HFFc6 (cell line): Measurements from ENCODE around the gene MMP11. TPM values are rescaled to one million over a fixed set of nuclear protein-coding genes. Genes with fewer than 3 reads are reported as not detected.

Experiments
- DNase-seq: peaks from one replicate; pipeline ENCODE4 v3.0.0-alpha.2; 2018
- H3K27ac Mint-ChIP-seq: 2 replicates; pipeline ENCODE4 v1.8.0; 2020; ENCODE audit warnings: mild to moderate bottlenecking, mixed read lengths
- H3K27me3 Mint-ChIP-seq: 2 replicates; pipeline ENCODE4 v1.8.0; 2021; ENCODE audit warnings: mild to moderate bottlenecking, moderate library complexity, mixed read lengths; ENCODE audit not compliant: insufficient read depth
- H3K36me3 Mint-ChIP-seq: 2 replicates; pipeline ENCODE4 v1.8.0; 2021; ENCODE audit warnings: low read depth, mixed read lengths
- H3K4me1 Mint-ChIP-seq: 2 replicates; pipeline ENCODE4 v1.8.0; 2020; ENCODE audit warnings: low read depth, mixed read lengths
- H3K4me3 Mint-ChIP-seq: 2 replicates; pipeline ENCODE4 v1.8.0; 2020; ENCODE audit warnings: mild to moderate bottlenecking, moderate library complexity, mixed read lengths
- H3K9me3 Mint-ChIP-seq: 2 replicates; pipeline ENCODE4 v1.8.0; 2020; ENCODE audit warnings: mild to moderate bottlenecking, mixed read lengths
- total RNA-seq, 6 experiments: library from RNA; stranded (reverse); fragmentation: NEBNext Ultra II Directional; extraction: Animal tissue kit (Norgen Biotek cat#: 25700); gene quantifications; 2 replicates in 1 of 6; 3 replicates in 5 of 6; pipeline ENCODE4 v1.2.3, GENCODE V29; 2021
- TF ChIP-seq, protein P1 (sequence below): fragments of 200-600 bp; sonication (generic); IDR thresholded peaks from 2 replicates; pipeline ENCODE4 v1.5.0; 2021; ENCODE audit warnings: antibody characterized with exemption, mild to moderate bottlenecking

Gene MMP11
- total RNA-seq, 6 experiments from 2014 or later = 1.7 to 3.6 (median 2.7) TPM

DNA sequence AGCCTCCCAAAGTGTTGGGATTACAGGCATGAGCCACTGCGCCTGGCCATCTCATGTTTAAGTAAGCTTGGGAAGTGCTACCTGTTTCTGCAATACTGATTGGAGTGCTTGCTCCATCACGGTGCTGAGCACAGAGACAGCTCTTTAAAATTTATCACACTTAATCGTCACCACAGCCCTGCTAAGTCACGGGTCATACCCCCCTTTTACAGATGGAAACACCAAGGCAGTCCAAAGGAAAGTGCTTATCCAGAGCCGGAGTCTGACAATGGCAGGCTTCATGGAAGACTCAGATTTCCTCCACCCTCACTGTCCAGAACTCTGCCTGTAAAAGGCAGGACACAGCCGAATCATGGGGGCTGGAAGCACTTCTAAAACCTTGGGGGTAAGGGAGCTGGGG lies 12.6 kb upstream of the MMP11 start:
- H3K27me3 Mint-ChIP-seq = peaks cover 2% of the 10 kb centered on the region; the same call in 1 of the 2 replicates
- no peaks in the 10 kb centered on the region for H3K36me3 Mint-ChIP-seq
- peaks cover 18% of the 10 kb centered on the region for H3K4me1 Mint-ChIP-seq
- H3K4me3 Mint-ChIP-seq = no peak overlapping the region
- H3K9me3 Mint-ChIP-seq = no peaks in the 10 kb centered on the region
- H3K27ac Mint-ChIP-seq = no peak overlapping the region
- DNase-seq = no peak
- TF ChIP-seq, protein P1, sequence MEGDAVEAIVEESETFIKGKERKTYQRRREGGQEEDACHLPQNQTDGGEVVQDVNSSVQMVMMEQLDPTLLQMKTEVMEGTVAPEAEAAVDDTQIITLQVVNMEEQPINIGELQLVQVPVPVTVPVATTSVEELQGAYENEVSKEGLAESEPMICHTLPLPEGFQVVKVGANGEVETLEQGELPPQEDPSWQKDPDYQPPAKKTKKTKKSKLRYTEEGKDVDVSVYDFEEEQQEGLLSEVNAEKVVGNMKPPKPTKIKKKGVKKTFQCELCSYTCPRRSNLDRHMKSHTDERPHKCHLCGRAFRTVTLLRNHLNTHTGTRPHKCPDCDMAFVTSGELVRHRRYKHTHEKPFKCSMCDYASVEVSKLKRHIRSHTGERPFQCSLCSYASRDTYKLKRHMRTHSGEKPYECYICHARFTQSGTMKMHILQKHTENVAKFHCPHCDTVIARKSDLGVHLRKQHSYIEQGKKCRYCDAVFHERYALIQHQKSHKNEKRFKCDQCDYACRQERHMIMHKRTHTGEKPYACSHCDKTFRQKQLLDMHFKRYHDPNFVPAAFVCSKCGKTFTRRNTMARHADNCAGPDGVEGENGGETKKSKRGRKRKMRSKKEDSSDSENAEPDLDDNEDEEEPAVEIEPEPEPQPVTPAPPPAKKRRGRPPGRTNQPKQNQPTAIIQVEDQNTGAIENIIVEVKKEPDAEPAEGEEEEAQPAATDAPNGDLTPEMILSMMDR = no peak

DNA sequence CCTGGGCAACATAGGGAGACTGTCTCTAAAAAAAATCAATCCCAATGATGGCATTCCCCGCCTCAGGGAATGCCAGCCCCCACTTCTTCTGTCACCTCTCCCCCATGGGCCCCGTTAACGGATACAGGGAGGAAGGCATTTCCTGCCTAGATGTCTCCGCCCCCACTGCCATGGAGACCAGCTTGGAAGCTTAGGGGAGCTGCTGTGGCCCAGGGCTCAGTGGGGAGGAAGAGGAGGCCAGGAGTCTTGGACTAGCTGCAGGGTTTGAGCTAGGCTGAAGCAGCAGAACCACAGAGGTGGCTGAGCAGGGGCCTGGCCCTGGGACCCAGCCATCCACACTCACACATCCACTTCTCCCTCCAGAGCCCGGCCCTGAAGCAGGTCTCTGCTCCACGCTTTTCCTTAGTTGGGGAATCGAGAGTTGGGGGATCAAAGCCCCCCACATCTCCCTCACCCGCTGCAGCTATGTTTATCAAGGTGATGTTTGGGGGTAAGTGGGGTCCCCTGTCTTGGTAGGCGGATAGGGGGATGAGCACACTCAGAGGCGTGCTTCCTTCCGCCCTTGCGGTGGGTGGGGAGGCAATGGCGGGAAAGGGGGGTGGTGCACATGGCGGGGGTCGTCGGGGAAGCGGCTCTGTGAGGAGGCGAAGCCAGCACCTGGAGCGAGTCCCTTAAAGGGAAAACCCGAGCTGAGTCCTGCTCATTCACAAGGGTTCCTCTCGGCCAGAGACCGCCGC lies 9.6 kb upstream of the MMP11 start, which contains the start of gene C22orf15:
TSS of gene C22orf15 (plus strand) at position 149 of the 737 bp plus-strand sequence. CDS start at position 466, 317 bp downstream.
- peaks cover 2% of the 10 kb centered on the region for H3K27me3 Mint-ChIP-seq

DNA sequence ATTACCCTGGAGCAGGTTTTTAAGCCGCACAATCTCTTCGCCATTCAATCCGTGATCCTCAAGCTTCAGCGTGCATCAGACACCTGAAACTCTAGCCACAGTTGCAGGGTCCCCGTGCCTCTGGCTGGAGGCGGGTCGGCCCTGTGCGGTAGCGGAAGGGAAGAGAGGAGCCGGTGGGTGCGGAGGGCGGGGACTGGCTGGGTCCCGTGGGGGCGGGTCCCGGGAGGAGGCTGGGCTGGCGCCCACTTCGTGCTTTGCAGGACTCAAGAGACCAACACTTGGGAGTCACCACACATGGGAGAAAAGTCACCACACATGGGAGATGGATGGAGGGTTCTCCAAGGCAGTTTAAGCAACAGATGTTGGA lies 9.1 kb upstream of the MMP11 start:
- TF ChIP-seq, protein P1 = no peak
- Mint-ChIP-seq H3K4me3 (peak overlapping the region; percentile 67; the same call in 1 of the 2 replicates), H3K9me3 (no peaks in the 10 kb centered on the region), H3K27me3 (peaks cover 2% of the 10 kb centered on the region), H3K27ac (peak overlapping the region; percentile 70; the same call in 1 of the 2 replicates), H3K4me1 (peaks cover 23% of the 10 kb centered on the region), H3K36me3 (no peaks in the 10 kb centered on the region; the same call in 1 of the 2 replicates)
- no peak for DNase-seq

More for the DNA sequence above, 9.6 kb upstream of the MMP11 start, which contains the start of gene C22orf15:
- no peaks in the 10 kb centered on the region for H3K9me3 Mint-ChIP-seq
- TF ChIP-seq, protein P1 = no peak
- H3K36me3 Mint-ChIP-seq = no peaks in the 10 kb centered on the region; the same call in 1 of the 2 replicates
- H3K27ac Mint-ChIP-seq = peak within 1 kb of the TSS; percentile 70
- peak; percentile 56 for DNase-seq
- peak within 1 kb of the TSS; percentile 67 for H3K4me3 Mint-ChIP-seq
- H3K4me1 Mint-ChIP-seq = peaks cover 23% of the 10 kb centered on the region

DNA sequence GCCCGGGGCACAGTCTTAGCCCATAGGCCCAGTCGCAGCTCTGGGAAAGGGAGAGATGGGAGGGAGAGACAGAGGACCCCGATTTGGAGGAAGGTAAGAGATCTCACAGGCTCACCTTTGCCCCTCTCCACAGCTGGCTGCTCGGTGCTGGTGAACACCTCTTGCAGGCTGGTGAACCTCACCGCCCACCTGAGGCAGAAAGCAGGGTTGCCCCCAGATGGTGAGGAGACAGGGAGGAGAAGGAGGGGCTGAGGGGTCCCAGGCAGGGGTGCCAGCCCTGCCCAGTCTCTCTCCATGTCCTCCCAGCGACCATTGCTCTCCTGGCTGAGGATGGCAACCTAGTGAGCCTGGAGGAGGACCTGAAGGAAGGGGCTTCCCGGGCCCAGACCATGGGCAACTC lies 8.7 kb upstream of the MMP11 start:
- H3K27me3 Mint-ChIP-seq = peaks cover 2% of the 10 kb centered on the region
- no peak for DNase-seq
- H3K4me1 Mint-ChIP-seq = peaks cover 23% of the 10 kb centered on the region
- TF ChIP-seq, protein P1 = no peak
- no peak overlapping the region for H3K27ac Mint-ChIP-seq
- peak overlapping the region; percentile 67; the same call in 1 of the 2 replicates for H3K4me3 Mint-ChIP-seq
- H3K9me3 Mint-ChIP-seq = no peaks in the 10 kb centered on the region
- no peaks in the 10 kb centered on the region; the same call in 1 of the 2 replicates for H3K36me3 Mint-ChIP-seq

DNA sequence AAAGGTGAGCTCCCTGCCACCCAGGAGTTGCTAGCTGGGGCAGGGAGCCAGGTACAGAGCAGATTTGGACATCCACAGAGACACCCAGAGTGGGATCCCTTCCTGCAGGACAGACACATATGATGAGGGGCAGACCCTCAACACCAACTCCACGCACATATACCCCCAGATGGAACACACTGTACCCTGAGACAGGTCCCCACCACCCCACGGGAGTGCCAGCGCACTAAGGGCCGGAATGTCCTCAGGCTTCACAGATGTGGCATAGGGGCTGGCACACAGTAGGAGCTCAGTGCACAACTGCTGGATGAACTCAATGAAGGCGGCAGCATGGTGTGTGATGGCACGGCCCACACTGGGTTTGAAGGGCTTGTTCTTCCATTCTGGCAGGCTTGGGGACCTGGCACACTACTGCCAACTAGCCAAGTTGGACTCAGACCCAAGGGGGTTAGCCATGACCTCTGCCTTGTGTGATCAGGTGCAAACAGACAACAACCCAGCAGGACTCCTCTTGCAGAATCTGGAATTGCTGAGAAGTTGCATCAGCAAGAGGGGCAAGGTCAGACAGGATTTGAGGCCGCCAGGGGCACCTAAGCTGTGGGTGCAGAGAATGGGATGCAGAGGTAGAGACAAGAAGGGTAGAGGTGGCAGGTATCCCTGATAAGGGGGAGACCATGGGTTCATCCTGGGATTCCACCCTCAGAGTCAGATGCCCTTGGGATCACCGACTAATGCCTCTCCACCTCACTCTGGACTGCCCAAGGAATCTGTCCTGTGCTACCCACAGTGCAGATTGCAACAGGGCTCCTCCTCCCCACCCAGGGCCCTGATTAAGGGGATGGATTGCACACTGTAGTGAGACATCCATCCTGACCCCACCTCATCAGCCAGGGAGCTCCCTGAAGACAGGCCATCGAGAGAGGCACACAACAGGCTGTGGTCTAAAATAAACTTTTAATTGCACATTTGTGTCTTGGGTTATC lies 7.5 kb upstream of the MMP11 start:
- Mint-ChIP-seq H3K9me3 (no peaks in the 10 kb centered on the region), H3K4me1 (peaks cover 23% of the 10 kb centered on the region), H3K27ac (no peak overlapping the region), H3K27me3 (peaks cover 2% of the 10 kb centered on the region), H3K36me3 (no peaks in the 10 kb centered on the region; the same call in 1 of the 2 replicates), H3K4me3 (no peak overlapping the region)
- DNase-seq = no peak
- TF ChIP-seq, protein P1 = no peak
